ENCODE results near the gene LTBP4. TPM values are rescaled to one million over a fixed set of nuclear protein-coding genes. Genes with fewer than 3 reads are reported as not detected.
"Not testable (repeated sequence)": the region's sequence is repeated elsewhere in the genome, so short reads cannot be mapped to it uniquely, and the experiment has no call there.

The LTBP4 gene
- total RNA-seq, 2 experiments from 2014 or later = 121 to 122 TPM

- DNase-seq = no peak
- ChIA-PET POLR2A (no interaction called here), CTCF (interaction anchor here (1.0 kb wide), 1 partner anchor 21 kb away, joined by 4 read pairs; no protein-coding TSS in a partner anchor)
- Mint-ChIP-seq H3K9me3 (no peaks in the 10 kb centered on the region), H3K36me3 (ENCODE audit: low read depth) (peaks cover 60% of the 10 kb centered on the region), H3K4me1 (peaks cover 25% of the 10 kb centered on the region), H3K27me3 (no peaks in the 10 kb centered on the region), H3K4me3 (no peak overlapping the region), H3K27ac (no peak overlapping the region)
These were observed 18.7 kb upstream of the LTBP4 start for GRCh38 chr19:40582467-40582866.

- Mint-ChIP-seq H3K27me3 (no peaks in the 10 kb centered on the region), H3K4me3 (no peak overlapping the region), H3K36me3 (ENCODE audit: low read depth) (peaks cover 60% of the 10 kb centered on the region), H3K27ac (no peak overlapping the region), H3K4me1 (peaks cover 16% of the 10 kb centered on the region), H3K9me3 (no peaks in the 10 kb centered on the region)
- CTCF ChIA-PET = interaction anchor here (0.6 kb wide), 1 partner anchor 13 kb away, joined by 3 read pairs; no protein-coding TSS in a partner anchor
- POLR2A ChIA-PET = no interaction called here
- DNase-seq = no peak
These were observed 17.9 kb upstream of the LTBP4 start for GRCh38 chr19:40583283-40583682.

- CTCF ChIA-PET = no interaction called here
- Mint-ChIP-seq H3K4me3 (no peak overlapping the region), H3K27me3 (no peaks in the 10 kb centered on the region), H3K27ac (no peak overlapping the region), H3K9me3 (no peaks in the 10 kb centered on the region), H3K36me3 (ENCODE audit: low read depth) (peaks cover 57% of the 10 kb centered on the region), H3K4me1 (peaks cover 12% of the 10 kb centered on the region)
- POLR2A ChIA-PET = no interaction called here
- no peak for DNase-seq
These were observed 17.2 kb upstream of the LTBP4 start for GRCh38 chr19:40584007-40584406.

- Mint-ChIP-seq H3K9me3 (no peaks in the 10 kb centered on the region), H3K36me3 (ENCODE audit: low read depth) (peaks cover 54% of the 10 kb centered on the region), H3K27me3 (no peaks in the 10 kb centered on the region), H3K27ac (peak overlapping the region; percentile 59), H3K4me3 (no peak overlapping the region), H3K4me1 (peaks cover 12% of the 10 kb centered on the region)
- POLR2A ChIA-PET = no interaction called here
- CTCF ChIA-PET = interaction anchor here (1.1 kb wide), 1 partner anchor 43 kb away, joined by 3 read pairs; no protein-coding TSS in a partner anchor
- no peak for DNase-seq
These were observed 15.8 kb upstream of the LTBP4 start for GRCh38 chr19:40585241-40585981.

GRCh38 chr19:40585982-40586422, 15.2 kb upstream of the LTBP4 start:
- peaks cover 12% of the 10 kb centered on the region for H3K4me1 Mint-ChIP-seq
- no peaks in the 10 kb centered on the region for H3K27me3 Mint-ChIP-seq
- ChIA-PET CTCF (interaction anchor here (1.1 kb wide), 1 partner anchor 43 kb away, joined by 3 read pairs; no protein-coding TSS in a partner anchor), POLR2A (no interaction called here)
- peaks cover 54% of the 10 kb centered on the region for H3K36me3 Mint-ChIP-seq (ENCODE audit: low read depth)
- DNase-seq = no peak
- peak overlapping the region; percentile 59 for H3K27ac Mint-ChIP-seq
- no peak overlapping the region for H3K4me3 Mint-ChIP-seq
- H3K9me3 Mint-ChIP-seq = no peaks in the 10 kb centered on the region

- ChIA-PET POLR2A (no interaction called here), CTCF (interaction anchor here (0.7 kb wide), 1 partner anchor 51 kb away, joined by 3 read pairs; no protein-coding TSS in a partner anchor)
- no peak for DNase-seq
- Mint-ChIP-seq H3K27me3 (no peaks in the 10 kb centered on the region), H3K4me1 (peaks cover 12% of the 10 kb centered on the region), H3K4me3 (no peak overlapping the region), H3K27ac (no peak overlapping the region), H3K9me3 (no peaks in the 10 kb centered on the region), H3K36me3 (ENCODE audit: low read depth) (peaks cover 51% of the 10 kb centered on the region)
These were observed 14.6 kb upstream of the LTBP4 start for GRCh38 chr19:40586611-40587010.

- POLR2A ChIA-PET = no interaction called here
- DNase-seq = no peak
- peaks cover 12% of the 10 kb centered on the region for H3K4me1 Mint-ChIP-seq
- no peaks in the 10 kb centered on the region for H3K27me3 Mint-ChIP-seq
- H3K36me3 Mint-ChIP-seq (ENCODE audit: low read depth) = peaks cover 42% of the 10 kb centered on the region
- no peak overlapping the region for H3K4me3 Mint-ChIP-seq
- no peak overlapping the region for H3K27ac Mint-ChIP-seq
- CTCF ChIA-PET = no interaction called here
- no peaks in the 10 kb centered on the region for H3K9me3 Mint-ChIP-seq
These were observed 12.9 kb upstream of the LTBP4 start for GRCh38 chr19:40588110-40588854.

GRCh38 chr19:40588926-40589569, 12.1 kb upstream of the LTBP4 start:
- Mint-ChIP-seq H3K9me3 (no peaks in the 10 kb centered on the region), H3K36me3 (ENCODE audit: low read depth) (peaks cover 36% of the 10 kb centered on the region), H3K4me1 (peaks cover 12% of the 10 kb centered on the region), H3K4me3 (no peak overlapping the region), H3K27me3 (no peaks in the 10 kb centered on the region), H3K27ac (no peak overlapping the region)
- DNase-seq = no peak
- CTCF ChIA-PET = no interaction called here
- POLR2A ChIA-PET = interaction anchor here (0.9 kb wide), 1 partner anchor 11 kb away, joined by 3 read pairs; no protein-coding TSS in a partner anchor

GRCh38 chr19:40589591-40590429, 11.4 kb upstream of the LTBP4 start:
- Mint-ChIP-seq H3K4me3 (no peak overlapping the region), H3K36me3 (ENCODE audit: low read depth) (peaks cover 28% of the 10 kb centered on the region), H3K27ac (no peak overlapping the region), H3K9me3 (no peaks in the 10 kb centered on the region), H3K27me3 (no peaks in the 10 kb centered on the region), H3K4me1 (peaks cover 19% of the 10 kb centered on the region)
- CTCF ChIA-PET = no interaction called here
- no peak for DNase-seq
- POLR2A ChIA-PET = interaction anchor here (0.9 kb wide), 1 partner anchor 10 kb away, joined by 3 read pairs; no protein-coding TSS in a partner anchor

- Mint-ChIP-seq H3K27me3 (peaks cover 1% of the 10 kb centered on the region), H3K4me3 (no peak overlapping the region), H3K4me1 (peaks cover 20% of the 10 kb centered on the region), H3K27ac (no peak overlapping the region), H3K36me3 (ENCODE audit: low read depth) (peaks cover 25% of the 10 kb centered on the region), H3K9me3 (no peaks in the 10 kb centered on the region)
- no peak for DNase-seq
- ChIA-PET CTCF (interaction anchor here (0.6 kb wide), 1 partner anchor 272 kb away, joined by 3 read pairs; no protein-coding TSS in a partner anchor), POLR2A (interaction anchor here (1.0 kb wide), 1 partner anchor 12 kb away, joined by 5 read pairs; no protein-coding TSS in a partner anchor)
These were observed 10.5 kb upstream of the LTBP4 start for GRCh38 chr19:40590464-40591265.

GRCh38 chr19:40591724-40592123, 9.4 kb upstream of the LTBP4 start:
- Mint-ChIP-seq H3K4me1 (peaks cover 11% of the 10 kb centered on the region), H3K36me3 (ENCODE audit: low read depth) (peaks cover 15% of the 10 kb centered on the region)
- H3K4me3 Mint-ChIP-seq, CTCF ChIA-PET, H3K9me3 Mint-ChIP-seq, H3K27me3 Mint-ChIP-seq, DNase-seq, H3K27ac Mint-ChIP-seq: not testable (repeated sequence)
- POLR2A ChIA-PET = interaction anchor here (0.9 kb wide), 1 partner anchor 18 kb away, joined by 3 read pairs; no protein-coding TSS in a partner anchor

GRCh38 chr19:40592170-40592569, 9.0 kb upstream of the LTBP4 start:
- Mint-ChIP-seq H3K9me3 (no peaks in the 10 kb centered on the region), H3K4me1 (peaks cover 10% of the 10 kb centered on the region), H3K27ac (no peak overlapping the region), H3K36me3 (ENCODE audit: low read depth) (peaks cover 11% of the 10 kb centered on the region), H3K27me3 (peaks cover 7% of the 10 kb centered on the region), H3K4me3 (no peak overlapping the region)
- DNase-seq = no peak
- ChIA-PET CTCF (no interaction called here), POLR2A (interaction anchor here (0.9 kb wide), 1 partner anchor 18 kb away, joined by 3 read pairs; no protein-coding TSS in a partner anchor)
